Measurements from ENCODE around the gene FZD10. TPM values are rescaled to one million over a fixed set of nuclear protein-coding genes. Genes with fewer than 3 reads are reported as not detected.

The FZD10 gene
- total and polyA plus RNA-seq, 2 of the 4 experiments (the other 2 are of a cell fraction): not detected

GRCh38 chr12:130158754-130159059, 3.6 kb upstream of the FZD10 start:
- Histone ChIP-seq H3K9me3 (ENCODE audit: control insufficient read depth, insufficient read depth, low read length) (peaks cover 7% of the 10 kb centered on the region), H2AFZ (replicated peaks; ENCODE audit: low read length, poor library complexity) (no peak overlapping the region), H2BK5ac (ENCODE audit: low read depth, low read length, poor library complexity, severe bottlenecking) (no peak overlapping the region), H3K4ac (ENCODE audit: low read depth, low read length) (no peak overlapping the region), H2AK9ac (replicated peaks; ENCODE audit: low read depth, low read length, poor library complexity) (no peak overlapping the region), H2BK20ac (ENCODE audit: low read depth, low read length) (no peak overlapping the region), H2BK120ac (ENCODE audit: low read depth, low read length) (no peak overlapping the region), H3K56ac (ENCODE audit: extremely low read depth, insufficient read depth, low read length) (no peak overlapping the region), H3K4me3 (ENCODE audit: insufficient read depth, low read depth, low read length) (no peak overlapping the region), H3K36me3 (ENCODE audit: control insufficient read depth, insufficient read depth, low read length) (no peaks in the 10 kb centered on the region), H3K9me1 (ENCODE audit: insufficient read depth, low read length) (no peaks in the 10 kb centered on the region), H3K18ac (ENCODE audit: low read depth, low read length) (no peak overlapping the region), H4K8ac (ENCODE audit: low read depth in 2 of 2, low read length in 2 of 2) (no peak overlapping the region), H3K14ac (replicated peaks; ENCODE audit: low read depth, low read length) (no peak overlapping the region), H3K27ac (ENCODE audit: insufficient read depth, low read length) (no peak overlapping the region), H2BK15ac (ENCODE audit: low read depth, low read length) (no peak overlapping the region), H3K23ac (ENCODE audit: low read depth, low read length) (no peak overlapping the region), H3K27me3 (ENCODE audit: control insufficient read depth, insufficient read depth, low read length) (no peaks in the 10 kb centered on the region), H4K91ac (ENCODE audit: insufficient read depth, low read depth, low read length) (no peak overlapping the region), H4K5ac (ENCODE audit: low read depth, low read length) (no peak overlapping the region), H2AK5ac (ENCODE audit: low read depth, low read length) (no peak overlapping the region), H3K4me2 (ENCODE audit: low read depth, low read length) (no peak overlapping the region), H3K79me1 (ENCODE audit: low read depth in 1 of 2, low read length in 2 of 2) (no peaks in the 10 kb centered on the region), H3K9ac (ENCODE audit: low read depth, low read length) (no peak overlapping the region), H4K20me1 (ENCODE audit: insufficient read depth, low read length) (no peaks in the 10 kb centered on the region), H3K4me1 (ENCODE audit: control insufficient read depth, insufficient read depth, low read length) (no peaks in the 10 kb centered on the region)
- DNase-seq (no peak), ATAC-seq (ENCODE audit: low read depth) (no peak)
- CTCF ChIA-PET: no interaction called here
- intact Hi-C loops (cut with micrococcal nuclease) (no loop called here), in situ Hi-C loops (cut with MboI; ENCODE audit: low sequenced_read_pairs) (no loop called here), dilution Hi-C loops (cut with HindIII; ENCODE audit: low sequenced_read_pairs, unreplicated experiment) (no loop called here)
- POLR2A ChIA-PET (ENCODE audit: unreplicated experiment): no interaction called here
- TF ChIP-seq MXI1 (IDR thresholded peaks at IDR 0.05; ENCODE audit: borderline replicate concordance, low read depth, low read length): no peak
- no peak for TF ChIP-seq FOS (IDR thresholded peaks at IDR 0.05; ENCODE audit: low read depth, low read length)
- no peak for TF ChIP-seq SMC3 (IDR thresholded peaks at IDR 0.05; ENCODE audit: low read depth, low read length)
- TF ChIP-seq, protein P1, sequence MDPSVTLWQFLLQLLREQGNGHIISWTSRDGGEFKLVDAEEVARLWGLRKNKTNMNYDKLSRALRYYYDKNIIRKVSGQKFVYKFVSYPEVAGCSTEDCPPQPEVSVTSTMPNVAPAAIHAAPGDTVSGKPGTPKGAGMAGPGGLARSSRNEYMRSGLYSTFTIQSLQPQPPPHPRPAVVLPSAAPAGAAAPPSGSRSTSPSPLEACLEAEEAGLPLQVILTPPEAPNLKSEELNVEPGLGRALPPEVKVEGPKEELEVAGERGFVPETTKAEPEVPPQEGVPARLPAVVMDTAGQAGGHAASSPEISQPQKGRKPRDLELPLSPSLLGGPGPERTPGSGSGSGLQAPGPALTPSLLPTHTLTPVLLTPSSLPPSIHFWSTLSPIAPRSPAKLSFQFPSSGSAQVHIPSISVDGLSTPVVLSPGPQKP (IDR thresholded peaks at IDR 0.05; ENCODE audit: borderline replicate concordance, low read depth, low read length): no peak
- no peak for TF ChIP-seq NFE2L2 (IDR thresholded peaks at IDR 0.05; ENCODE audit: low read depth, low read length)
- no peak for TF ChIP-seq RCOR1 (IDR thresholded peaks at IDR 0.05; ENCODE audit: insufficient replicate concordance, low read length)
- no peak for TF ChIP-seq POLR2A (IDR thresholded peaks at IDR 0.05; ENCODE audit: low read depth, low read length)
- no peak for TF ChIP-seq RAD21 (IDR thresholded peaks at IDR 0.05; ENCODE audit: low read length)
- TF ChIP-seq MAZ (IDR thresholded peaks at IDR 0.05; ENCODE audit: borderline replicate concordance, low read depth, low read length): no peak
- TF ChIP-seq USF2 (IDR thresholded peaks at IDR 0.05; ENCODE audit: low read depth, low read length): no peak
- TF ChIP-seq CEBPB (IDR thresholded peaks at IDR 0.05; ENCODE audit: low read depth, low read length): no peak
- no peak for TF ChIP-seq MAFK (IDR thresholded peaks at IDR 0.05; ENCODE audit: low read depth, low read length)
- no peak for TF ChIP-seq CTCF (conservative IDR thresholded peaks at IDR 0.05; ENCODE audit: low read depth, low read length)
- no peak for TF ChIP-seq BHLHE40 (IDR thresholded peaks at IDR 0.05; ENCODE audit: low read depth, low read length)
- TF ChIP-seq RFX5 (IDR thresholded peaks at IDR 0.05; ENCODE audit: low read depth, low read length): no peak
- no peak for TF ChIP-seq CHD1 (IDR thresholded peaks at IDR 0.05; ENCODE audit: low read depth, low read length)
- BruUV-seq (replicated peaks): no TSS peak
- WGBS, 2 experiments (ENCODE audit: extremely low coverage in 2 of 2, insufficient read length in 1 of 2): 60% methylated on average over 1 of the region's 7 CpGs; no CpG with 5 or more reads in 1 of the 2 experiments

Data from IMR-90 (cell line).